ENCODE data around the gene RBSN.
"Not testable (repeated sequence)": the region's sequence is repeated elsewhere in the genome, so short reads cannot be mapped to it uniquely, and the experiment has no call there.

Gene RBSN

DNA sequence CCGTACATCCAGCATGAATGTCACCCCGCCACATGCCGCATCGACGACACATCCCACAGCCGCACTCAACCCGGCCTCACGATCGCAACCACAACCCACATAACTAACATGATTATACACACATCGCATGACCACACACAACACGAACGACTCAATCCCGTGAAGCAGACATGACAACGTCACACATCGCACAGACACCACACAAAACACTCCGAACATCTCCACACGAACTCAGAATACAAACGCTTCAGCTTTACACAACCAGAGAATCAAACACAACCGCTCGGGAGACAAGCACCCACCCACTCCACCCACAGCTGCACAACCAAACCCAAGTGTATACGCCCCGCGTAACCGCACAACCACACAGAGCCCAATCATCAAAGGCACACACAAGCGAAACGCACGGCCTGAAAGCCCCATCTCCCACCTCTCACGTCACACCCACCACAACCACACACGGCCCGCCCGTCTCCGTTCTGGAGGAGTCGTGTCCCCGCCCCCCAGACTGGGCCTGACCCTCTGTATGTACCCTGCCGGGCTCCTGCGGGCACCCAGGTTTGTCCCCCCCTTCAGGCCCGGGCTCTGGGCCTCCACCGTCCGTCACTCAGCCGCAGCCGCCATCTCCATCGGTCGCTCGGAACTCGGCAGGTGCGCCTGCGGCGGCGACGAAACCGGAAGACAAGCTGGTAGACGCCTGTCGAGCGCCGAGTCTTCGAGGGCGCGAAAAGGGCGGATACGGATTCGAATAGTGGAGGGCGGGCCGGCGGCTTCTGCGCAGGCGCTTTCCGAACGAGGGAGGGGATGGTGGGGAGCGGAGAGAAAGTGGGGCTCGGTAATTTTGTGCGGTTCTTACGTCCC lies at the start of gene RBSN:
Gene RBSN (minus strand): TSS at position 646 of the 861 bp plus-strand sequence. CDS start 3,028 bp downstream, outside the sequence.
- peak; percentile 98 for DNase-seq (ENCODE audit: low spot score)

DNA sequence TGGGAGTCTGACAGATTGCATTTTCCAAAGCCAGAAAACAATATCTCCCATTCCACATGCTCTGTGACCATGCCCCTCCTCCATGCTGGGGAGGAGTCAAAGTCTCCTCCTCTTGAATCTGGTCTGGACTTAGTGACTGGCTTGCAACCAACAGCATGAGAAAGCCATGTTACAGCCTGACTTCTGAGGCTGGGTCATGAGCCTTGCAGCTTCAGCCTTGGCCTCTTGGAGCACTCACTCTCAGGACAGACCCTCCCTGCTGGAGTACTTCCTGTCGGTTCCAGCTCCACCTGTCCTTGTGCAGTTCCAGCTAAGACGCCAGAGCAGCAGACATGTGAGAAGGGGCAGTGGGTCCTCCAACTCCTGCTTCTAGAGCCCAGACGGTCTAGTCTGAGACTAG lies 49.7 kb upstream of the RBSN start:
- no peak for DNase-seq (ENCODE audit: low spot score)

GRCh38 chr3:15136885-15137284 lies 37.9 kb upstream of the RBSN start:
- not testable (repeated sequence) for DNase-seq (ENCODE audit: low spot score)

DNA sequence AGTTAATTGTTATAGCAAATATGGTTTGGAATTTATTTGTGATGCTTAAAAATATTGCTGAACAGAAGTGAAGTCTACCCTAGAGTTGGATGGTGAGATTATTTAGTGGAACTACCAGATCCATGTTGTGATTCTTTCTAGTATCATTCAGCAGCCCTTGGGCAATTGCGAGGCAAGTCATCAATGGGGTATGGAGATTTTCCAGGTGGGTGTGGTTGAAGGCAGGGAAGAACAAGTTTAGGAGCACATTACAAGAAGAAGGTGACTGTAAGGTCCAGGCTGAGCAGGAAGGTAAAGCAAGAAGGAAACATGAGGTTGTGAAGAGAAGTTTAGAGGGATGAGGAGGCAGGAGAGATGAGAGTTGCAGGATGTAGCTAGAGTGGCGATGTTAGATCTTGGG lies 36.0 kb upstream of the RBSN start:
- DNase-seq (ENCODE audit: low spot score), result not testable (repeated sequence)

DNA sequence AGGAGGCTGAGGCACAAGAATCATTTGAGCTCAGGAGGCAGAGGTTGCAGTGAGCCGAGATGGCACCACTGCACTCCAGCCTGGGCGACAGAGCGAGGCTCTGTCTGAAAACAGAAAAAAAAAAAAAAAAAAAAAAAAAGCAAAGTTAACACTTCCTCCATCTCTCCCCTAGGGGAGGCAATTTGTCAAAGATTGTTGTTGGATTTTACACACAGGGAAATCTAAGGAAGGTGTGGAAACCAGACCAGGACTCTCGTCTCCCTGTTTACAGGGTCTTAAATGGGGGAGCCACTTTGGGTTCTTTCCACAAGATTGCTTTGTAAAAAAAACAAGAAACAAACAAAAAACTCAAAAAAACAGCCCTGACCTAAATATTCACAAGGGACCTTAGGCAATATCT lies 29.5 kb upstream of the RBSN start:
- DNase-seq (ENCODE audit: low spot score), result not testable (repeated sequence)

- not testable (repeated sequence) for DNase-seq (ENCODE audit: low spot score)
Measured at GRCh38 chr3:15126975-15127374, 28.0 kb upstream of the RBSN start.

GRCh38 chr3:15122398-15122797 lies 23.4 kb upstream of the RBSN start:
- DNase-seq (ENCODE audit: low spot score), result no peak

DNA sequence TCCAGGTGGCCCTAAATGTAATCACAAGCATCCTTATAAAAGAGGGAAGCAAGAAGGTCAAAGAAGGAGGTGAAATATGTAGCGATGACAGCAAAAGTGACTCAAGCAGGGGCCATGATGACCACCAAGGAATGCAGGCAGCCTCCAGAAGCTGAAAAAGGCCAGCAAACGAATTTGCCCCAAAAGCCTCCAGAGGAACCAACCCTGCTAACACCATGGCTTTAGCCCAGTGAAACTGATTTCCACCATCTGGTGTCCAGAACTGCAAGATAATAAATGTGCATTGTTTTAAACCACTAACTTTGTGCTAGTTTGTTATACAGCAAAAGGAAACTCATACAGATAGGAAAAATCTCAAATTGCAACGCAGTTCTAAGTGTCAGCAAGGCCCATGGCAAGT lies 23.0 kb upstream of the RBSN start:
- DNase-seq (ENCODE audit: low spot score), result no peak

- DNase-seq (ENCODE audit: low spot score), result no peak
Measured at GRCh38 chr3:15120986-15121385, 22.0 kb upstream of the RBSN start.

DNA sequence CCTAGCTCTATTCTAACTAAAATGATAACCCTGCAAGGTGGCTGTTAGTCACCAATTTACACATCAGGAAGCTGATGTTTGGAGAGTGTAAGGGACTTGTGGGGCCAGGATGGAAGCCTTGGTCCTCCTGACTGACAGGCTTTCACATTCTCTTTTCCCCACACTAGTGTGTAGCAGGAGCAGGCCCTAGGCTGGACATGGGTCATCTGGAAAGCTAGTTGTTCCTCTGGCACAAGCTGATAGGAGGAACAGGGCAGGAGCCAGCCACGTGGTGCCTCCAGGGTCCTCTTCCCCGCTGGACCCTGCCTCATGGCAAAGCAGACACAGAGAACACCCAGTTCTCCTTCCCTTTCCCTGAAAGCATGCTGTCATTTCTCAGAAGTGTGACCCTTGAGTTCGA lies 18.1 kb upstream of the RBSN start:
- no peak for DNase-seq (ENCODE audit: low spot score)

DNA sequence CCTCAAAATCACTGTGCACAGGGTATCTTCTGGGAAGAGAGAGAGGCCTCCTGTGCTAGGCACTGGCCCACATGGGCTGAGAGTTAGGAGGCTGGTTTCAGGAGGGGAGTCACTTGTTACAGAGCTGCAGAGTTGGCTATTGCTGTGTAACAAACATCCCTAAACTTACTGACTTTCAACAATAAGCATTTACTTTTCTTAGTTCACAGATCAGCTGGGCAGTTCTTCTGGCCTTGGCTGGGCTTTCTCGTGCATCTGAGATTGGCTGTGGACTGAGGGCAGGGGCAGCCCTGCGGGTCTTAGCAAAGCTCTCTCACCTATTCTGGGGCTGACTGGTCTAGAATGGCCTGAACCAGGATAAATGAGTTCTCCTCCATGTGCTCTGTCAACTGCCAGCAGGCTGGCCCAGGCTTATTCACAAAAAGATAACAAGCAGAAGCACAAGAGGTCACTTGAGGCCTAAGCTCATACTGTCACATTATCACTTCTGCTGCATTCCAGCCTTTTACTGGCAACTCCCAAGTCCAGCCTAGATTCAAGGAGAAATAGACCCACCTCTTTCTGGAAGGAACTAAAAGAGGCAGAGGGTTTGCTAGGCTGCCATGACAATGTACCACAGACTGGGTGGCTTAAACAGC lies 17.2 kb upstream of the RBSN start:
- DNase-seq (ENCODE audit: low spot score), result no peak

DNA sequence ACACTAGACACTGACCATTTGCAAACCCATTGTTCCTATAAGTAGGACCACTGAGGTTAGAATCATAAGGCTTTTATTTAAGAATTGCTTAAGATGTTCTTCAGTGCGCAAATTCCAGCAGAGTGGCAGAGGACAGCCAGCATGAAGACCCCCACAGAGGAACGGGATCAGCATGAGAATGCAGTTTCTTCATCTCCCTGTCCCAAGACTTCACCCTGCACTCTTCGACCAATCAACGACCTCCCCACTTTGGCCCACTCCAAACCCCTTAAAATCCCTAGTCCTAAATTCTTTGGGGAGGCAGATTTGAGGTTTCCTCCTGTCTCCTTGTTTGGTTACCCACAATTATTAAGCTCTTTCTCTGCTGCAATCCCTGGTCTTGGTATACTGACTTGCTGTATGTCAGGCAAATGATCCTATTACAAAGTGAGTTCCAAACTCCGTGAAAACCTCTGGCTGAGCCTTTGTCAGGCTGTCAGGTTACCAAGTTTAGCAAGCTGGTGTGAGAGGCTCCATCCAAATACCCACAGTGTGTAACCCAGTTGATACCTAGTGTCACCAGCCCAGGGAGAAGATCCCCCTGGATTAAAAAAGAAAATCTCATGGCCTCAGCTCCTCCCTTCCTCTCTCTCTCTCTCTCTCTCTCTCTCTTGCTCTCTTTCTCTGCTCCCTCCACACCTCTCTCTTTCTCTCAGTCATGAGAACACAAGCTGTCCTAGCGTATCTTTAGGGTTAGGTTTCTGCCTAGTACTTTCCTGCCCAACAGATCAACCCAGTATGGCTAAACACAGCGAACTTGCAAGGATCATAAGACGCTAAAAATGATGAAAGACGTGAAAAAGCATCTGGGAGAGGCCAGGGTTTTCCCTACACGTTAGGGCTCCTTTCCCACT lies 15.8 kb upstream of the RBSN start:
- no peak for DNase-seq (ENCODE audit: low spot score)

- DNase-seq (ENCODE audit: low spot score), result no peak
Measured at GRCh38 chr3:15113884-15114283, 14.9 kb upstream of the RBSN start.

DNA sequence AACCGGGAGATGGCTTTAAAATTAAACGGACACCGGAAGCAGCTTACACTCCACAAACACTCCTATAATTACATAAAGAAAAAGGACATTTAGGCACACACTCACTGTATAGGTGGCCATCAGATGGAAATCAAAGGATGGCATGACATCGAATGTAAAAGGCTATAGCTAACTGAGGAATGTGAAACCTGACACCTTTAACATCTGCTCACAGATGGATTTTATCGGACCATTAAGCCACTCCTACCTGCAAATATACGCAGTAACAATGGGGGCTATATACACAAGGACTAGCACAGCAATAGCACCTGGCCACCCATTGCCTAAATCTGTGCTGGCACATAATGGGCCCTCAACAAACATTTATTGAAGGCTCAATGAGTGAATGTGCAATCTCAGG lies 14.5 kb upstream of the RBSN start:
- no peak for DNase-seq (ENCODE audit: low spot score)

DNA sequence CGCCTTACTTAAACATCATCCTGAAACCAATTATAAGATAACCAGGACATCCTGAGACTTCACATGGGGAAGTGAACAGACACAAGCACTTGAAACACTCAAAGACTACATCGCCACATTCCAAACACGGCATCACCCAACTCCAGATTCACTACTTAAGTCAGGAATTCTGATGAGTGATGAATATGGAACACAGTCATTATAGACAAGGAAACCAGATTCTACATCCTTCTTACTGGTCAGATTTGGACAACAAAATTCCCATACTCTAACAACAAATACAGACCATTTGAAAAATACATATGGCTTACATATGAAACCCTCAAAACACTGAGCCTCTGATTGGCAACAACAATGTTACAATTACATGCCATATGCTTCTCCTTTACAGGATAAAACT lies 13.1 kb upstream of the RBSN start:
- DNase-seq (ENCODE audit: low spot score), result no peak

- DNase-seq (ENCODE audit: low spot score), result no peak
Measured at GRCh38 chr3:15110206-15110605, 11.3 kb upstream of the RBSN start.

GRCh38 chr3:15108869-15109268 lies 9.9 kb upstream of the RBSN start:
- DNase-seq (ENCODE audit: low spot score), result no peak

DNA sequence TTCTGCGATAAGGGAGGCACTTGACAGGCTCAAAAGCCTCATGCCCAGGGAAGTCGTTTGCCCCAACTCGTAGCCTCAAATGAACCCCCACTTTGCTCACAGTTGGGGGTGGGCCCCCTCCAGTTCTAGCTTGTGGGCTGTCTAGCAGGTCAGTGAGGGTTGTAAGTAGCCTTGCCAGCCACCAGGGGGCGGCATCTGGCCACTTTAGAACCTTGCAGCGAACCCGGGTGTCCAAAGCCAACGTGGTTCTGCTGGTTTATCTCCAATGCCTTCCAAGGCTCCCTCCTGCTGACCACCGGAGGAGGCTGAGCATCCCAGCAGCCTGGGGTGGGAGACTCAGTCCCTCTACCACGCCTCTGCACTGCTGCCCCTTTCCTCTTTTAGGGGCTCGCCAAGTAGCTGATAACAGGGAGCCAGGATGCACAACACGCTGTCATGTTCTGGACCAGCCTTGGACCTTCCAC lies 9.2 kb upstream of the RBSN start:
- DNase-seq (ENCODE audit: low spot score), result peak; percentile 86

- DNase-seq (ENCODE audit: low spot score), result no peak
Measured at GRCh38 chr3:15107075-15107947, 8.4 kb upstream of the RBSN start.

DNA sequence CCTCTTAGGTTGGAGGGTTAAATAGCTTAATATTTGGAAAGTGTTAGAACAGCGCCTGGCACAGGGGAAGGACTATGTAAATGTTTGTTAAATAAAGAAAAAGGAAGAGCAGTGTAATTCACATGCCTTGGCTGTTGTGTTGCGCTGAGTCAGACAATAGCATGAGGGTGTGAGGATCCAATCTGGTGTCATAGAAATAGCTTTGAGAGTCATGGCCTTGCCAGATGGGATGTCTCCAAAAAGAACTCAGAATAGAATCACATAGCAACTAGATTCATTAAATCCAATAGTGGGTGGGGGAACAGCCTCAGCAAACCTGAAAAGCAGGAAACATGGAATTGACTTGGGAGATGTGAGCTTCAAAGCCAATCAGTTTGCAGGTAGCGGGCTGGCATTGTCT lies 3.9 kb upstream of the RBSN start:
- DNase-seq (ENCODE audit: low spot score), result no peak

DNA sequence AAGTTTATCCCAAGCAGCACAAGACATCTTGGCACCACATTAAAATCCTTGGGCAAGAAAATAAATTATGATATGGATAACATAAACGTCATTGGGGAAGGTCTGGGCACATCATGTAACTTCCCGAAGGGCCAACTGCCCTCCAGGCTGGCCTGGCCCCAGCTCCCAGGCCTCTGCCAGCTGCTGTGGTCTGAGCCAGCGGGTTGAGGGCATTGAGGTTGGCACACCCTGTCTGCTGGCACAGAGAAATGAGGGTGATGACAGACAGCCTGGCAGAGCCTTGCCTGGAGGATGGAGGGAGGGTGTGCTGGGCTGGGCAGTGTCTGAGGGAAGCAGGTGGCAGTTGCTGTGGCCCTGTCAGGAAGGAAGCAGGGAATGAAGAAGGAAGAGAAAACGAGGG lies 3.3 kb upstream of the RBSN start:
- no peak for DNase-seq (ENCODE audit: low spot score)
